Muscle layer of colon (tissue), 2 donors: ENCODE results near the gene HOXA4.

Source experiments
- H3K27ac ChIP-seq: one replicate; pipeline ENCODE4 v1.7.0; 2013; ENCODE audit warnings: low read depth, mild to moderate bottlenecking, low read length, moderate library complexity
- H3K27me3 ChIP-seq, 2 donors: one replicate each; pipeline ENCODE4 v1.7.0; 2013; ENCODE audit warnings: low read length in 2 of 2, mild to moderate bottlenecking in 2 of 2; ENCODE audit not compliant: insufficient read depth in 2 of 2, control insufficient read depth in 1 of 2
- H3K36me3 ChIP-seq: one replicate; pipeline ENCODE4 v1.7.0; 2013; ENCODE audit warnings: mild to moderate bottlenecking, low read length; ENCODE audit not compliant: insufficient read depth
- H3K4me1 ChIP-seq: one replicate; pipeline ENCODE4 v1.7.0; 2013; ENCODE audit warnings: mild to moderate bottlenecking, low read length; ENCODE audit not compliant: insufficient read depth
- H3K4me3 ChIP-seq, 2 donors: one replicate each; pipeline ENCODE4 v1.7.0; 2013; ENCODE audit warnings: low read length in 2 of 2, low read depth in 1 of 2, mild to moderate bottlenecking in 1 of 2, moderate library complexity in 1 of 2
- H3K9ac ChIP-seq: one replicate; pipeline ENCODE4 v1.7.0; 2013; ENCODE audit warnings: low read length
- H3K9me3 ChIP-seq: one replicate; pipeline ENCODE4 v1.7.0; 2013; ENCODE audit warnings: mild to moderate bottlenecking, low read length
- donor health status: abdominal sarcoma.
- donor health status: Adenocarcinoma of cecum.

The HOXA4 gene

DNA sequence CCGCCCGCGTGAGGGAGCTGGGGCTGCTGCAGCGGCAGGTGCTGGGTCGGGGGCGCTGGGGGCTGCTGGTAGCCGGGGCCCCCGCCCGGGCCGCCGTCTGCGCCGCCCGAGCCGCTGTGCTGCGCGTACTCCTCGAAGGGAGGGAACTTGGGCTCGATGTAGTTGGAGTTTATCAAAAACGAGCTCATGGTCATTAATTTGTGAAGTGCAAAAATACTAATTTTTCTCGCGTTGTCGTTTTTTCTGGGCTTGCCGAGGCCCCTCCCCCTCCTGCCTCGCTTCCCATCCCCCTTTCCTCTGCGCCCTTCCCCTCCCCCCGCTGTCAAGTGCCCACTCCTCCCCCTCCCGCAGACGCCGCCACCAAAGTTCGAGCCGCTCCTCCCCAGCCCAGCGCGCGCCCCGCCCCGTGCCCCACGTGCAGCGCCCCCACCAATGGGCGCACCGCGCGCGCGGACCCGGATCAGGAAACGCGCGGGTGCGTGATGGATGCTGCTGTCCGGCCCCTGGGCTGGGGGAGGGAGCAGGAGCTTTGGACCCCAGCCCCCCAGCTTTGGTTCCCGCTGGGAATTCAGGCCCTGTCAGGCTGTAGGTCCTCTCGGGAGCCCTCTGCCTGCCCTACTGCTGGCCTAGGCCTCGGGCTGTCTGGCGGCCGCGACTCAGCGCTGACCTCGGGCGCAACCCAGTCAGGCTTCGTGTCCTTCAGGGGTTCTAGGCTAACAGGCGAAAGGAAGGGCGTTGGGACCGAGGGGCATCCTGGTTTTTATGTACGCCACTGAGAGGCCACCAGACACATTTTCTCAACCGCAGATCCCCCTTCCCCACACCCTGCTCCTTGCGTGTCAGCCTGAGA, at the start of gene HOXA4:
HOXA4 (minus strand) TSS at position 218 of the 850 bp plus-strand sequence; CDS start at position 194, 24 bp downstream.
- peak within 1 kb of the TSS; percentile 77 for H3K27ac ChIP-seq
- H3K27me3 ChIP-seq = no peaks in the 10 kb centered on the region
- H3K4me1 ChIP-seq = peaks cover 82% of the 10 kb centered on the region
- no peaks in the 10 kb centered on the region for H3K36me3 ChIP-seq
- no peaks in the 10 kb centered on the region for H3K9me3 ChIP-seq
- peak within 1 kb of the TSS; percentile 79 for H3K9ac ChIP-seq
- H3K4me3 ChIP-seq = peak within 1 kb of the TSS; percentile 69 to 75

- no peaks in the 10 kb centered on the region for H3K9me3 ChIP-seq
- peak overlapping the region; percentile 48 to 74 for H3K4me3 ChIP-seq
- H3K4me1 ChIP-seq = peaks cover 39% of the 10 kb centered on the region
- H3K27me3 ChIP-seq = no peaks in the 10 kb centered on the region
- H3K9ac ChIP-seq = peak overlapping the region; percentile 59
- H3K27ac ChIP-seq = peak overlapping the region; percentile 93
- H3K36me3 ChIP-seq = peaks cover 8% of the 10 kb centered on the region
Measured at GRCh38 chr7:27179503-27180430, 49.2 kb upstream of the HOXA4 start.

DNA sequence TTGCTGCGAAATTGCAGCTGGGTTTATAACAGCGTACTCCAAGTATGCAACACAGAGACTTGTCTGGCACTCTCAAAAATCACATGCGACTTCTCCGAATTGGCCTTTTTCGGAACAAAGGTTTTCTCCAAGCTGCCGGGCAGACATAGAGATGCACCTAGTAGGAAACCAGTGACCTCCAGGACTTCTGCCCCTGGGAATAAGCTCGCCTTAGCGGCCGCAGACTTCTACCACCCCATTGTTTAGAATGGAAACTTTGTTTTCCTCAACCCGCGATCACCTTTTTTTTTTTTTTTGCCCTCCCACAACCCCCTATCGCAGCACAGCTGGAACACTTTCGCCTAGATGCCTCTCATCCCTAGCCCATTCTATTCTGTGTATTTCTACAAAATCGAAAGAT, 48.5 kb upstream of the HOXA4 start:
- peaks cover 41% of the 10 kb centered on the region for H3K4me1 ChIP-seq
- peak overlapping the region; percentile 59 for H3K9ac ChIP-seq
- H3K36me3 ChIP-seq = peaks cover 8% of the 10 kb centered on the region
- H3K27me3 ChIP-seq = peaks cover 0 to 5% of the 10 kb centered on the region in 2 donors
- H3K27ac ChIP-seq = peak overlapping the region; percentile 93
- peak overlapping the region; percentile 48 to 74 for H3K4me3 ChIP-seq
- no peaks in the 10 kb centered on the region for H3K9me3 ChIP-seq

- peaks cover 41% of the 10 kb centered on the region for H3K4me1 ChIP-seq
Measured at GRCh38 chr7:27178366-27178765, 47.8 kb upstream of the HOXA4 start.

GRCh38 chr7:27177795-27178320, 47.3 kb upstream of the HOXA4 start:
- Histone ChIP-seq H3K9me3 (no peaks in the 10 kb centered on the region), H3K36me3 (peaks cover 8% of the 10 kb centered on the region), H3K4me3 (peak overlapping the region; percentile 48 to 74), H3K27me3 (peaks cover 0 to 5% of the 10 kb centered on the region in 2 donors), H3K4me1 (peaks cover 38% of the 10 kb centered on the region), H3K9ac (peak overlapping the region; percentile 59), H3K27ac (peak overlapping the region; percentile 93)

More at GRCh38 chr7:27178366-27178765, 47.8 kb upstream of the HOXA4 start:
- Histone ChIP-seq H3K27ac (peak overlapping the region; percentile 93), H3K4me3 (peak overlapping the region; percentile 48 to 74), H3K36me3 (peaks cover 8% of the 10 kb centered on the region), H3K27me3 (peaks cover 0 to 5% of the 10 kb centered on the region in 2 donors), H3K9me3 (no peaks in the 10 kb centered on the region), H3K9ac (peak overlapping the region; percentile 59)

GRCh38 chr7:27176962-27177794, 46.6 kb upstream of the HOXA4 start:
- Histone ChIP-seq H3K4me3 (peak overlapping the region; percentile 48 to 74), H3K36me3 (peaks cover 5% of the 10 kb centered on the region), H3K4me1 (peaks cover 31% of the 10 kb centered on the region), H3K9me3 (no peaks in the 10 kb centered on the region), H3K27me3 (peaks cover 0 to 5% of the 10 kb centered on the region in 2 donors), H3K9ac (peak overlapping the region; percentile 59), H3K27ac (peak overlapping the region; percentile 93)

DNA sequence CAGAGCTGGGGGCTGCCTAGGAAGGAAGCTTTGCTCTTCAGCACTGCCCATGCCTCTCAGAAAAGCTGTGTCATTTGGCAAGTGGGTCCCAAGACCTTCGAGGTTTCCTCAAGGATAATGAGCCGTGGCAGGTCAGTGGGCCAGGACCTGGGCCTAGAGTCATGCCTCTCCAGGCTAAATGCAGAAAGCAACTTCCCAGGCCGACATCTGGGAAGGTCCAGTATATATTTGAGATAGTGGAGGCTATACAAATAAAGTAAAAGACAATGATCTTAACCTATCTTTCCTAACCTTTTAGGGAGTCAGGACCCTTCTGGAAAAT, 45.9 kb upstream of the HOXA4 start:
- Histone ChIP-seq H3K4me1 (peaks cover 26% of the 10 kb centered on the region), H3K4me3 (peak overlapping the region; percentile 67 to 74), H3K27ac (peak overlapping the region; percentile 93), H3K9me3 (no peaks in the 10 kb centered on the region), H3K36me3 (peaks cover 4% of the 10 kb centered on the region), H3K27me3 (peaks cover 0 to 5% of the 10 kb centered on the region in 2 donors), H3K9ac (peak overlapping the region; percentile 59)

DNA sequence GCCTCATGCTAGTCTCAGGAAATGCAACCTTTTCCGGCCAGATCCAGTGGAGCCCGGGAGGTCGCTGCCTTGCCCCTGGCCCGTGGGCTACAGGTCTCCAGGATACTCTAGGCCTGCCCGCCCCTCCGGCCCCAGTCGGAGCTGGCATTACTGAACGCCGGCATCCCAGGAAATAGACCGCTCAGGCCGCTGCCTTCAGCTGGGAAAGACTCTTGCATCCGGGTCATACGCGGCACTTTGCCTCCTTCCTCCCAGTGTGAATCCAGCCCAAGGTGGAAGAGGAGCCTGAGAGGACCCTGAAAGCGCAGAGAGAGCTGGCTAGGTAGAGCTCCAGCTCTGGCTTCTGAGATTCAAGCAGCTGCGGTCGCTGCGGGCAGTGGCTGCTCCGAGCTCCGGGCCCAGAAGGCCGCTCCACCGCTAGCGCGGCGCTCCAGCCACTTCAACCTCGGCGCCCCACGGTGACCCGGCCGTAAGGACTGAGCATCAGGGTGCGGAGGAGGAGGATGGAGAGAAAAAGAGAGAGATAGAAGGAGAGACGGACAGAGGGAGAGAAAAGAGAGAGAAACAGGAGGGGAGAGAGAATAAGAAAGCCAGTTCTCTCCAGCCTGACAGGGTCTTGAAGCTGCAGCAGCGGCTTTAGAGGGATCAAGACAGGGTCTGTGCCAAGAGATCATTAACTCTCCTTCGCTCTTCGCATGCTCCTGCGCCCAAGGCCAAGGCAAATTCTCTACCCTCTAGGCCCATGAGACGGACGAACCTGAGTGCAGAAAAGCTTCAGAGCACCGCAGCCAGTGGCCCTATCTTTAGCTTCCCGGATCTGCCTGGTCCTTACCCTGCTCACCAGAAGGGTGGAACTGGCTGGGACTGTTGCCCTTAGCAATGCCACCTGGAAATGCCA, 45.3 kb upstream of the HOXA4 start:
- H3K9ac ChIP-seq = peak overlapping the region; percentile 59
- H3K4me3 ChIP-seq = peak overlapping the region; percentile 67 to 74
- peaks cover 7% of the 10 kb centered on the region for H3K36me3 ChIP-seq
- no peaks in the 10 kb centered on the region for H3K9me3 ChIP-seq
- peaks cover 0 to 5% of the 10 kb centered on the region in 2 donors for H3K27me3 ChIP-seq
- peak overlapping the region; percentile 93 for H3K27ac ChIP-seq
- H3K4me1 ChIP-seq = peaks cover 21% of the 10 kb centered on the region

GRCh38 chr7:27174874-27175625, 44.5 kb upstream of the HOXA4 start:
- peaks cover 13% of the 10 kb centered on the region for H3K4me1 ChIP-seq
- no peaks in the 10 kb centered on the region for H3K9me3 ChIP-seq
- H3K9ac ChIP-seq = peak overlapping the region; percentile 59
- peaks cover 7% of the 10 kb centered on the region for H3K36me3 ChIP-seq
- peaks cover 0 to 5% of the 10 kb centered on the region in 2 donors for H3K27me3 ChIP-seq
- H3K27ac ChIP-seq = peak overlapping the region; percentile 93
- H3K4me3 ChIP-seq = peak overlapping the region; percentile 67 to 74
